Endothelial cell of umbilical vein (primary cell): ENCODE data around the gene PANX1. TPM values are rescaled to one million over a fixed set of nuclear protein-coding genes. Genes with fewer than 3 reads are reported as not detected.

Experiments used
- Bru-seq: library from RNA; stranded (reverse); fragments of 400-500 nt; gene quantifications from one replicate; lab custom pipeline; 2021; lab: Mats Ljungman, UMichigan
- BruChase-seq, 2 experiments: library from RNA; stranded (reverse); fragments of 400-500 nt; gene quantifications; one replicate each; lab custom pipeline; 2021; lab: Mats Ljungman, UMichigan
- BruUV-seq: library from RNA; stranded (reverse); fragments of 400-500 nt; replicated peaks from 2 replicates; lab custom pipeline; 2021; lab: Mats Ljungman, UMichigan
- CTCF ChIA-PET: fragments of 300-600, 350-600 bp; sonication (Branson Sonifier 250); formaldehyde crosslinking; loops from one replicate; lab custom pipeline; 2021; ENCODE audit warnings: antibody characterized with exemption, inconsistent platforms; lab: Charles Lee
- POLR2A ChIA-PET: fragments of 300-600, 350-600 bp; sonication (Branson Sonifier 250); formaldehyde crosslinking; loops from one replicate; lab custom pipeline; 2021; ENCODE audit warnings: antibody characterized with exemption, inconsistent platforms; lab: Charles Lee
- DNase-seq: peaks from one replicate; pipeline ENCODE4 v3.0.0-alpha.2; 2011; ENCODE audit warnings: low read depth, low spot score
- FAIRE-seq: peaks from 2 replicates; lab custom pipeline; 2011; peaks lifted over from hg19 to GRCh38; lab: Jason Lieb, UNC
- H2AFZ ChIP-seq: 2 replicates; pipeline ENCODE4 v1.6.0; 2012; ENCODE audit warnings: low read depth, low read length, control low read depth, inconsistent platforms
- H3K27ac ChIP-seq: 2 replicates; pipeline ENCODE4 v1.5.1; 2011; ENCODE audit warnings: low read depth, mild to moderate bottlenecking, control low read depth, low read length, moderate library complexity; ENCODE audit not compliant: insufficient read depth
- H3K27me3 ChIP-seq, 2 experiments: 2 replicates each; pipeline versions ENCODE4 v1.6.0 to v1.6.1; 2011; ENCODE audit warnings: low read length in 2 of 2, mixed read lengths in 1 of 2; ENCODE audit not compliant: control insufficient read depth in 2 of 2, insufficient read depth in 2 of 2
- H3K36me3 ChIP-seq, 2 experiments: 2 replicates in 1 of 2; 3 replicates in 1 of 2; pipeline ENCODE4 v1.5.1; 2011; ENCODE audit warnings: low read length in 2 of 2, mild to moderate bottlenecking in 1 of 2, moderate library complexity in 1 of 2; ENCODE audit not compliant: control insufficient read depth in 2 of 2, insufficient read depth in 2 of 2; ENCODE audit errors: extremely low read depth in 1 of 2
- H3K4me1 ChIP-seq: 3 replicates; pipeline ENCODE4 v1.5.1; 2011; ENCODE audit warnings: mild to moderate bottlenecking, low read length; ENCODE audit not compliant: control insufficient read depth, insufficient read depth; ENCODE audit errors: extremely low read depth
- H3K4me2 ChIP-seq: 2 replicates; pipeline ENCODE4 v1.6.1; 2011; ENCODE audit warnings: low read length, control low read depth, mixed read lengths; ENCODE audit not compliant: insufficient read depth
- H3K4me3 ChIP-seq, 3 experiments: fragments of 200-600 bp in 1 of 3; sonication (generic), shearing (Covaris generic) in 1 of 3; replicated peaks in 1 of 3; 2 replicates each; pipeline ENCODE4 v1.5.1; 2011 to 2016; ENCODE audit warnings: control low read depth in 3 of 3, low read length in 3 of 3, mild to moderate bottlenecking in 2 of 3, inconsistent platforms in 1 of 3, low read depth in 1 of 3, moderate library complexity in 1 of 3; ENCODE audit not compliant: insufficient read depth in 1 of 3
- H3K79me2 ChIP-seq: 2 replicates; pipeline ENCODE4 v1.6.0; 2012; ENCODE audit warnings: low read length, inconsistent platforms; ENCODE audit not compliant: control insufficient read depth, insufficient read depth
- H3K9ac ChIP-seq: replicated peaks from 2 replicates; pipeline ENCODE3; 2011; ENCODE audit warnings: low read length, control low read depth; ENCODE audit not compliant: insufficient read depth; ENCODE audit errors: extremely low read depth
- H3K9me1 ChIP-seq: replicated peaks from 3 replicates; pipeline ENCODE4 v1.6.0; 2011; ENCODE audit warnings: mild to moderate bottlenecking, low read length; ENCODE audit not compliant: control insufficient read depth, insufficient read depth; ENCODE audit errors: extremely low read depth
- H3K9me3 ChIP-seq: replicated peaks from 2 replicates; pipeline ENCODE4 v1.5.1; 2012; ENCODE audit warnings: low read length, inconsistent platforms; ENCODE audit not compliant: control insufficient read depth, insufficient read depth
- H4K20me1 ChIP-seq: replicated peaks from 2 replicates; pipeline ENCODE3; 2011; ENCODE audit warnings: mild to moderate bottlenecking, low read length; ENCODE audit not compliant: control insufficient read depth, insufficient read depth; ENCODE audit errors: extremely low read depth
- EZH2 ChIP-seq: IDR thresholded peaks from 2 replicates; pipeline ENCODE4 v1.6.1; 2012; ENCODE audit warnings: borderline replicate concordance, low read depth, mild to moderate bottlenecking, moderate library complexity, low read length, inconsistent platforms; ENCODE audit not compliant: severe bottlenecking
- FOS ChIP-seq: IDR thresholded peaks from 2 replicates; pipeline ENCODE4 v1.6.1; 2011; ENCODE audit warnings: mild to moderate bottlenecking, low read length, moderate library complexity, borderline replicate concordance; ENCODE audit not compliant: insufficient read depth
- GATA2 ChIP-seq: IDR thresholded peaks from 2 replicates; pipeline ENCODE4 v1.7.0; 2011; ENCODE audit warnings: low read depth, mild to moderate bottlenecking, moderate library complexity, mixed read lengths, low read length; ENCODE audit not compliant: insufficient read length, insufficient read depth
- JUN ChIP-seq: IDR thresholded peaks from 2 replicates; pipeline ENCODE4 v1.6.1; 2011; ENCODE audit warnings: borderline replicate concordance, low read depth; ENCODE audit not compliant: insufficient read length, insufficient read depth
- MAX ChIP-seq: IDR thresholded peaks from 2 replicates; pipeline ENCODE4 v1.6.1; 2011; ENCODE audit not compliant: insufficient read depth, insufficient read length
- MYC ChIP-seq: IDR thresholded peaks from one replicate; pipeline ENCODE4 v1.6.1; 2011; ENCODE audit warnings: mild to moderate bottlenecking, low read depth, low read length
- POLR2A ChIP-seq: IDR thresholded peaks from 2 replicates; pipeline ENCODE4 v1.6.1; 2012; ENCODE audit warnings: low read depth, mild to moderate bottlenecking, control low read depth, low read length
- POLR2AphosphoS5 ChIP-seq: IDR thresholded peaks from 2 replicates; pipeline ENCODE4 v1.6.1; 2012; ENCODE audit warnings: low read depth, mild to moderate bottlenecking, control low read depth, low read length, moderate library complexity; ENCODE audit not compliant: insufficient read depth
- dilution Hi-C: fragments of 300-500 bp; cut with MboI; formaldehyde crosslinking; loops from one replicate; pipeline ENCODE4 v1.15.0; 2019; ENCODE audit warnings: low sequenced_read_pairs; ENCODE audit not compliant: extremely low pct_ligation_motif_present
- intact Hi-C: fragments of 100-400 bp; cut with micrococcal nuclease; formaldehyde crosslinking; loops from one replicate; pipeline ENCODE4 v1.10.0; 2022
- long read RNA-seq: library from polyadenylated mRNA; stranded (forward); transcript quantifications from one replicate; pipeline ENCODE4 v2.0.0, GENCODE V29; 2021
- polyA minus RNA-seq, 3 experiments: library from RNA; depleted of rRNA, polyadenylated mRNA; stranded (reverse); fragments of >200 nt; gene quantifications; 1 replicate in 1 of 3; 2 replicates in 2 of 3; pipeline ENCODE4 v1.2.3, GENCODE V29; 2011
- polyA plus RNA-seq, 4 experiments: library from polyadenylated mRNA; depleted of rRNA in 3 of 4; stranded (reverse) in 3 of 4; unstranded in 1 of 4; fragments of >200 nt; gene quantifications; 2 replicates each; pipeline versions ENCODE4 v1.2.1 to v1.2.3, GENCODE V29; 2011 to 2012; ENCODE audit warnings: missing spikeins in 1 of 4
- total RNA-seq: library from RNA; stranded (reverse); gene quantifications from 2 replicates; pipeline ENCODE4 v1.2.3, GENCODE V29; 2021
- TF ChIP-seq, protein P1 (sequence below), 2 donors: IDR thresholded peaks; 1 replicate in 1 of 2; 2 replicates in 1 of 2; pipeline ENCODE4 v1.5.1; 2011; ENCODE audit warnings: low read length in 2 of 2, mild to moderate bottlenecking in 2 of 2, moderate library complexity in 2 of 2, control low read depth in 1 of 2, inconsistent platforms in 1 of 2, low read depth in 1 of 2; ENCODE audit not compliant: insufficient read depth in 1 of 2; ENCODE audit errors: extremely low read depth in 1 of 2

PANX1 gene
- 17.7 and 20.9 TPM in 2 replicates for total RNA-seq
- 8.5 and 9.5 TPM in 2 replicates for polyA plus RNA-seq
- 9.9 and 10.2 TPM in 2 replicates for polyA plus RNA-seq (2011; cell fraction: cytosol; rRNA removed)
- 7.5 and 8.2 TPM in 2 replicates for polyA plus RNA-seq (2011; cell fraction: nucleus; rRNA removed)
- polyA plus RNA-seq (2012): 20.3 and 29.8 TPM in 2 replicates
- 33.2 and 34.9 TPM in 2 replicates for polyA minus RNA-seq
- polyA minus RNA-seq (2011; cell fraction: cytosol; rRNA and poly(A)+ RNA removed): 16.7 TPM
- 13.0 and 18.7 TPM in 2 replicates for polyA minus RNA-seq (2011; cell fraction: nucleus; rRNA and poly(A)+ RNA removed)
- percentile 75 among the genes with signal in this experiment for Bru-seq, nascent RNA
- percentile 66 among the genes with signal in this experiment for BruChase-seq, experiment 1, labeled RNA remaining after a 6-hour chase
- BruChase-seq, experiment 2, labeled RNA remaining after a 2-hour chase: percentile 66 among the genes with signal in this experiment
- long read RNA-seq, transcript PANX1-201 (5 exons, 2,769 nt): major isoform, 32 of 41 reads
- long read RNA-seq, partial matches to known transcripts: 2 of 41 reads
- long read RNA-seq, other reads (novel, unspliced or antisense): 7 of 41 reads

GRCh38 chr11:94128746-94129511, at the start of gene PANX1:
Gene PANX1, plus strand, starts transcription at chr11:94128841. Its CDS starts 472 bp downstream, at chr11:94129313.
- peak; percentile 76 for TF ChIP-seq POLR2A
- TF ChIP-seq JUN: no peak
- TF ChIP-seq, protein P1, sequence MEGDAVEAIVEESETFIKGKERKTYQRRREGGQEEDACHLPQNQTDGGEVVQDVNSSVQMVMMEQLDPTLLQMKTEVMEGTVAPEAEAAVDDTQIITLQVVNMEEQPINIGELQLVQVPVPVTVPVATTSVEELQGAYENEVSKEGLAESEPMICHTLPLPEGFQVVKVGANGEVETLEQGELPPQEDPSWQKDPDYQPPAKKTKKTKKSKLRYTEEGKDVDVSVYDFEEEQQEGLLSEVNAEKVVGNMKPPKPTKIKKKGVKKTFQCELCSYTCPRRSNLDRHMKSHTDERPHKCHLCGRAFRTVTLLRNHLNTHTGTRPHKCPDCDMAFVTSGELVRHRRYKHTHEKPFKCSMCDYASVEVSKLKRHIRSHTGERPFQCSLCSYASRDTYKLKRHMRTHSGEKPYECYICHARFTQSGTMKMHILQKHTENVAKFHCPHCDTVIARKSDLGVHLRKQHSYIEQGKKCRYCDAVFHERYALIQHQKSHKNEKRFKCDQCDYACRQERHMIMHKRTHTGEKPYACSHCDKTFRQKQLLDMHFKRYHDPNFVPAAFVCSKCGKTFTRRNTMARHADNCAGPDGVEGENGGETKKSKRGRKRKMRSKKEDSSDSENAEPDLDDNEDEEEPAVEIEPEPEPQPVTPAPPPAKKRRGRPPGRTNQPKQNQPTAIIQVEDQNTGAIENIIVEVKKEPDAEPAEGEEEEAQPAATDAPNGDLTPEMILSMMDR (IDR thresholded peaks at IDR 0.05; ENCODE audit: extremely low read depth in 1 of 2, insufficient read depth in 1 of 2, low read depth in 1 of 2, low read length in 2 of 2): no peak
- peak; percentile 63 for TF ChIP-seq POLR2AphosphoS5
- TF ChIP-seq EZH2: no peak
- no peak for TF ChIP-seq FOS
- peak; percentile 40 for TF ChIP-seq MAX
- no peak for TF ChIP-seq GATA2
- TF ChIP-seq MYC: no peak
- Histone ChIP-seq H3K79me2 (peaks cover 48% of the 10 kb centered on the region), H3K4me3 (peak within 1 kb of the TSS; percentile 76 to 87 (median 77)), H2AFZ (peak within 1 kb of the TSS; percentile 92), H3K4me1 (peaks cover 41% of the 10 kb centered on the region), H3K9ac (peak within 1 kb of the TSS; percentile 89), H3K36me3 (no peaks in the 10 kb centered on the region), H3K9me3 (no peaks in the 10 kb centered on the region), H3K4me2 (peak within 1 kb of the TSS; percentile 93), H3K27me3 (no peaks in the 10 kb centered on the region), H3K27ac (peak within 1 kb of the TSS; percentile 86), H4K20me1 (no peaks in the 10 kb centered on the region), H3K9me1 (no peaks in the 10 kb centered on the region)
- ChIA-PET POLR2A (interaction anchor here (1.3 to 1.6 kb wide), 2 partner anchors 13 to 21 kb away, joined by 3 read pairs; no protein-coding TSS in a partner anchor), CTCF (interaction anchor here (0.7 to 5.0 kb wide), 10 partner anchors 9 to 938 kb away, joined by 3 to 64 read pairs (median 6); partner anchors contain the start of gene SRSF8)
- dilution Hi-C loops (no loop called here), intact Hi-C loops (loop anchor here (1.0 kb wide), 5 partner anchors 7 to 364 kb away; partner anchors contain the start of genes ANKRD49, MRE11 and VSTM5)
- peak; percentile 91 for FAIRE-seq
- peak; percentile 81 for DNase-seq
- no TSS peak for BruUV-seq
